ENCODE results near the gene TCTA.

- TF ChIP-seq, protein P1, sequence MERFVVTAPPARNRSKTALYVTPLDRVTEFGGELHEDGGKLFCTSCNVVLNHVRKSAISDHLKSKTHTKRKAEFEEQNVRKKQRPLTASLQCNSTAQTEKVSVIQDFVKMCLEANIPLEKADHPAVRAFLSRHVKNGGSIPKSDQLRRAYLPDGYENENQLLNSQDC (CRISPR knock-in tag; IDR thresholded peaks at IDR 0.05): no peak
- TF ChIP-seq, protein P2, sequence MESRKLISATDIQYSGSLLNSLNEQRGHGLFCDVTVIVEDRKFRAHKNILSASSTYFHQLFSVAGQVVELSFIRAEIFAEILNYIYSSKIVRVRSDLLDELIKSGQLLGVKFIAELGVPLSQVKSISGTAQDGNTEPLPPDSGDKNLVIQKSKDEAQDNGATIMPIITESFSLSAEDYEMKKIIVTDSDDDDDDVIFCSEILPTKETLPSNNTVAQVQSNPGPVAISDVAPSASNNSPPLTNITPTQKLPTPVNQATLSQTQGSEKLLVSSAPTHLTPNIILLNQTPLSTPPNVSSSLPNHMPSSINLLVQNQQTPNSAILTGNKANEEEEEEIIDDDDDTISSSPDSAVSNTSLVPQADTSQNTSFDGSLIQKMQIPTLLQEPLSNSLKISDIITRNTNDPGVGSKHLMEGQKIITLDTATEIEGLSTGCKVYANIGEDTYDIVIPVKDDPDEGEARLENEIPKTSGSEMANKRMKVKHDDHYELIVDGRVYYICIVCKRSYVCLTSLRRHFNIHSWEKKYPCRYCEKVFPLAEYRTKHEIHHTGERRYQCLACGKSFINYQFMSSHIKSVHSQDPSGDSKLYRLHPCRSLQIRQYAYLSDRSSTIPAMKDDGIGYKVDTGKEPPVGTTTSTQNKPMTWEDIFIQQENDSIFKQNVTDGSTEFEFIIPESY (CRISPR knock-in tag; IDR thresholded peaks at IDR 0.05): no peak
- TF ChIP-seq RAD51 (IDR thresholded peaks at IDR 0.05; ENCODE audit: borderline replicate concordance, low read depth) (no peak), CTCF (IDR thresholded peaks at IDR 0.05 in 2 of 3, conservative IDR thresholded peaks at IDR 0.05 in 1 of 3; ENCODE audit: insufficient read depth in 2 of 3, low read depth in 1 of 3, low read length in 3 of 3) (no peak), ZKSCAN8 (CRISPR knock-in tag; IDR thresholded peaks at IDR 0.05) (no peak), MAFK (IDR thresholded peaks at IDR 0.05; ENCODE audit: low read length) (no peak), CHD2 (IDR thresholded peaks at IDR 0.05; ENCODE audit: low read depth, low read length) (no peak), MLX (CRISPR knock-in tag; conservative IDR thresholded peaks at IDR 0.05) (no peak), SIRT6 (IDR thresholded peaks at IDR 0.05; ENCODE audit: low read depth, low read length) (no peak), SOX6 (IDR thresholded peaks at IDR 0.05) (no peak)
These were observed 28.8 kb upstream of the TCTA start for GRCh38 chr3:49383387-49383786.

Measured in K562 (cell line).